CD4-positive, alpha-beta T cell treated with Interleukin-17A for 1 hour (primary cell): ENCODE data around the gene THYN1.
A peak's percentile ranks its signal among the peaks of the same experiment; 100 is the strongest.
"Not testable (repeated sequence)": the region's sequence is repeated elsewhere in the genome, so short reads cannot be mapped to it uniquely, and the experiment has no call there.

Experiments used
- DNase-seq: peaks from one replicate; pipeline ENCODE4 v3.0.0-alpha.2; 2020

THYN1 gene

GRCh38 chr11:134253188-134253993 is at the start of gene THYN1, which contains the start of gene ACAD8:
THYN1 (minus strand) TSS chr11:134253352; CDS start chr11:134252882, 470 bp downstream.
ACAD8 (plus strand) TSS chr11:134253568; CDS start chr11:134253601, 33 bp downstream.
- DNase-seq, result peak; percentile 96

- no peak for DNase-seq
Measured at GRCh38 chr11:134294664-134295063, 41.5 kb upstream of the THYN1 start.

GRCh38 chr11:134293119-134294113 is 40.3 kb upstream of the THYN1 start:
- DNase-seq, result no peak

GRCh38 chr11:134292661-134293060 is 39.5 kb upstream of the THYN1 start:
- DNase-seq, result no peak

GRCh38 chr11:134291196-134291595 is 38.0 kb upstream of the THYN1 start:
- no peak for DNase-seq

GRCh38 chr11:134290646-134291045 is 37.5 kb upstream of the THYN1 start:
- DNase-seq, result no peak

GRCh38 chr11:134289789-134290188 is 36.6 kb upstream of the THYN1 start:
- DNase-seq, result no peak

- no peak for DNase-seq
Measured at GRCh38 chr11:134289167-134289566, 36.0 kb upstream of the THYN1 start.

- DNase-seq, result no peak
Measured at GRCh38 chr11:134288486-134288885, 35.3 kb upstream of the THYN1 start.

- no peak for DNase-seq
Measured at GRCh38 chr11:134287561-134287960, 34.4 kb upstream of the THYN1 start.

- not testable (repeated sequence) for DNase-seq
Measured at GRCh38 chr11:134284349-134284748, 31.2 kb upstream of the THYN1 start.

GRCh38 chr11:134283461-134284230 is 30.5 kb upstream of the THYN1 start:
- no peak for DNase-seq

- DNase-seq, result no peak
Measured at GRCh38 chr11:134282121-134283045, 29.2 kb upstream of the THYN1 start.

- DNase-seq, result not testable (repeated sequence)
Measured at GRCh38 chr11:134281635-134282034, 28.5 kb upstream of the THYN1 start.

- DNase-seq, result no peak
Measured at GRCh38 chr11:134278356-134278755, 25.2 kb upstream of the THYN1 start.

- DNase-seq, result no peak
Measured at GRCh38 chr11:134277183-134278001, 24.2 kb upstream of the THYN1 start.

GRCh38 chr11:134276396-134277182 is 23.4 kb upstream of the THYN1 start:
- DNase-seq, result no peak

GRCh38 chr11:134275534-134276395 is 22.6 kb upstream of the THYN1 start, which contains the start of gene GLB1L3:
GLB1L3 (plus strand) TSS chr11:134276379; CDS start chr11:134276741, 362 bp downstream.
- peak; percentile 84 for DNase-seq

- no peak for DNase-seq
Measured at GRCh38 chr11:134275188-134275533, 22.0 kb upstream of the THYN1 start.
